ENCODE results near the gene FRG2B.
"Not testable (repeated sequence)": the region's sequence is repeated elsewhere in the genome, so short reads cannot be mapped to it uniquely, and the experiment has no call there.

Gene FRG2B

GRCh38 chr10:133626695-133627094 is at the start of gene FRG2B:
Gene FRG2B (minus strand): TSS chr10:133626795. CDS start chr10:133626742, 53 bp downstream.
- DNase-seq, result not testable (repeated sequence)

GRCh38 chr10:133667446-133667845 is 40.9 kb upstream of the FRG2B start:
- DNase-seq, result not testable (repeated sequence)

GRCh38 chr10:133663544-133664160 is 37.1 kb upstream of the FRG2B start:
- DNase-seq, result not testable (repeated sequence)

GRCh38 chr10:133661122-133661521 is 34.5 kb upstream of the FRG2B start:
- not testable (repeated sequence) for DNase-seq

- not testable (repeated sequence) for DNase-seq
These were observed 33.9 kb upstream of the FRG2B start for GRCh38 chr10:133660516-133660915.

- DNase-seq, result not testable (repeated sequence)
These were observed 30.7 kb upstream of the FRG2B start for GRCh38 chr10:133657276-133657675.

- not testable (repeated sequence) for DNase-seq
These were observed 22.4 kb upstream of the FRG2B start for GRCh38 chr10:133648872-133649455.

GRCh38 chr10:133647075-133647748 is 20.6 kb upstream of the FRG2B start:
- DNase-seq, result not testable (repeated sequence)

- DNase-seq, result not testable (repeated sequence)
These were observed 11.2 kb upstream of the FRG2B start for GRCh38 chr10:133637846-133638235.

- DNase-seq, result not testable (repeated sequence)
These were observed 10.7 kb upstream of the FRG2B start for GRCh38 chr10:133637202-133637845.

GRCh38 chr10:133630723-133631249 is 4.2 kb upstream of the FRG2B start:
- not testable (repeated sequence) for DNase-seq

GRCh38 chr10:133622544-133622943 is 4.1 kb downstream of the FRG2B start:
- not testable (repeated sequence) for DNase-seq

GRCh38 chr10:133618851-133619250 is 7.7 kb downstream of the FRG2B start:
- no peak for DNase-seq

- no peak for DNase-seq
These were observed 9.4 kb downstream of the FRG2B start for GRCh38 chr10:133617196-133617595.

- no peak for DNase-seq
These were observed 10.0 kb downstream of the FRG2B start for GRCh38 chr10:133616371-133617130.

GRCh38 chr10:133614830-133615580 is 11.6 kb downstream of the FRG2B start:
- no peak for DNase-seq

- DNase-seq, result no peak
These were observed 12.9 kb downstream of the FRG2B start for GRCh38 chr10:133613699-133614098.

- DNase-seq, result no peak
These were observed 15.5 kb downstream of the FRG2B start for GRCh38 chr10:133611079-133611478.

- no peak for DNase-seq
These were observed 17.7 kb downstream of the FRG2B start for GRCh38 chr10:133608855-133609254.

GRCh38 chr10:133603434-133603833 is 23.2 kb downstream of the FRG2B start:
- not testable (repeated sequence) for DNase-seq

GRCh38 chr10:133600657-133601056 is 25.9 kb downstream of the FRG2B start:
- no peak for DNase-seq

- DNase-seq, result not testable (repeated sequence)
These were observed 26.7 kb downstream of the FRG2B start for GRCh38 chr10:133599869-133600268.
